Activated CD8-positive, alpha-beta memory T cell treated with anti-CD3 and anti-CD28 coated beads for 1 hour (primary cell): ENCODE measurements around the gene SCAF4.
"Not testable (repeated sequence)": the region's sequence is repeated elsewhere in the genome, so short reads cannot be mapped to it uniquely, and the experiment has no call there.

Experiments used
- DNase-seq, 2 donors: peaks; one replicate each; pipeline ENCODE4 v3.0.0-alpha.2; 2020; ENCODE audit warnings: low read depth in 1 of 2; ENCODE audit errors: extremely low read depth in 1 of 2

The SCAF4 gene

GRCh38 chr21:31654821-31655580, 76.9 kb downstream of the SCAF4 start:
- not testable (repeated sequence) for DNase-seq

- no peak for DNase-seq
Observed at GRCh38 chr21:31654340-31654739, 77.6 kb downstream of the SCAF4 start.

GRCh38 chr21:31651491-31651890, 80.4 kb downstream of the SCAF4 start:
- not testable (repeated sequence) for DNase-seq

- DNase-seq, result no peak
Observed at GRCh38 chr21:31650930-31651329, 81.0 kb downstream of the SCAF4 start.

- no peak for DNase-seq
Observed at GRCh38 chr21:31647650-31648049, 84.3 kb downstream of the SCAF4 start.

- no peak for DNase-seq
Observed at GRCh38 chr21:31644643-31645042, 87.3 kb downstream of the SCAF4 start.

- DNase-seq, result no peak
Observed at GRCh38 chr21:31641416-31641922, 90.4 kb downstream of the SCAF4 start.

GRCh38 chr21:31636874-31637273, 95.0 kb downstream of the SCAF4 start:
- no peak for DNase-seq

- no peak for DNase-seq
Observed at GRCh38 chr21:31634993-31635392, 96.9 kb downstream of the SCAF4 start.

- DNase-seq, result not testable (repeated sequence)
Observed at GRCh38 chr21:31631881-31632280, 100.0 kb downstream of the SCAF4 start.

GRCh38 chr21:31629972-31630711, 101.8 kb downstream of the SCAF4 start:
- no peak for DNase-seq

- no peak for DNase-seq
Observed at GRCh38 chr21:31624961-31625491, 106.9 kb downstream of the SCAF4 start.

- DNase-seq, result no peak
Observed at GRCh38 chr21:31624181-31624580, 107.7 kb downstream of the SCAF4 start.

GRCh38 chr21:31623664-31624063, 108.3 kb downstream of the SCAF4 start:
- no peak for DNase-seq

GRCh38 chr21:31622397-31622796, 109.5 kb downstream of the SCAF4 start:
- no peak for DNase-seq
